HG02610 (cell line): Measurements from ENCODE around the gene TMEM117.

Source experiments
- ATAC-seq: cut with Tn5 transposase; IDR thresholded peaks from one replicate; pipeline ENCODE4 v1.9.1; 2021; ENCODE audit warnings: mild to moderate bottlenecking, moderate library complexity; ENCODE audit not compliant: unreplicated experiment

Gene TMEM117

GRCh38 chr12:43883748-43884147 is 47.9 kb downstream of the TMEM117 start:
- ATAC-seq = no peak

GRCh38 chr12:43884683-43885410 is 49.0 kb downstream of the TMEM117 start:
- ATAC-seq = no peak

- ATAC-seq = no peak
These were observed 51.5 kb downstream of the TMEM117 start for GRCh38 chr12:43887397-43887796.

GRCh38 chr12:43891856-43892574 is 56.1 kb downstream of the TMEM117 start:
- no peak for ATAC-seq

- no peak for ATAC-seq
These were observed 57.8 kb downstream of the TMEM117 start for GRCh38 chr12:43893670-43894069.

- no peak for ATAC-seq
These were observed 59.8 kb downstream of the TMEM117 start for GRCh38 chr12:43895580-43896206.

GRCh38 chr12:43896496-43896895 is 60.6 kb downstream of the TMEM117 start:
- no peak for ATAC-seq

- ATAC-seq = no peak
These were observed 62.6 kb downstream of the TMEM117 start for GRCh38 chr12:43898474-43898873.

GRCh38 chr12:43899574-43899973 is 63.7 kb downstream of the TMEM117 start:
- ATAC-seq = no peak

- no peak for ATAC-seq
These were observed 67.8 kb downstream of the TMEM117 start for GRCh38 chr12:43903686-43904085.

GRCh38 chr12:43912859-43913258 is 77.0 kb downstream of the TMEM117 start:
- ATAC-seq = no peak

- no peak for ATAC-seq
These were observed 78.5 kb downstream of the TMEM117 start for GRCh38 chr12:43914391-43914790.

- no peak for ATAC-seq
These were observed 79.1 kb downstream of the TMEM117 start for GRCh38 chr12:43914923-43915468.

- no peak for ATAC-seq
These were observed 82.0 kb downstream of the TMEM117 start for GRCh38 chr12:43917896-43918295.

- no peak for ATAC-seq
These were observed 85.9 kb downstream of the TMEM117 start for GRCh38 chr12:43921666-43922337.

GRCh38 chr12:43930032-43930431 is 94.2 kb downstream of the TMEM117 start:
- no peak for ATAC-seq

- no peak for ATAC-seq
These were observed 95.3 kb downstream of the TMEM117 start for GRCh38 chr12:43931187-43931586.

GRCh38 chr12:43935581-43935980 is 99.7 kb downstream of the TMEM117 start:
- no peak for ATAC-seq

GRCh38 chr12:43937947-43938346 is 102.1 kb downstream of the TMEM117 start:
- no peak for ATAC-seq

GRCh38 chr12:43942379-43942778 is 106.5 kb downstream of the TMEM117 start:
- ATAC-seq = no peak

- no peak for ATAC-seq
These were observed 110.1 kb downstream of the TMEM117 start for GRCh38 chr12:43945983-43946382.
